NCI-H146 treated with DMSO at 0.1 percent for 48 hours (cell line): Measurements from ENCODE around the gene BRMS1.
"Not testable (repeated sequence)": the region's sequence is repeated elsewhere in the genome, so short reads cannot be mapped to it uniquely, and the experiment has no call there.

ENCODE experiments used
- DNase-seq: peaks from one replicate; lab custom pipeline; 2025; ENCODE audit not compliant: unreplicated experiment; lab: John Stamatoyannopoulos, UW

The BRMS1 gene

GRCh38 chr11:66311965-66312548 is 32.8 kb downstream of the BRMS1 start:
- DNase-seq = peak; percentile 86

DNA sequence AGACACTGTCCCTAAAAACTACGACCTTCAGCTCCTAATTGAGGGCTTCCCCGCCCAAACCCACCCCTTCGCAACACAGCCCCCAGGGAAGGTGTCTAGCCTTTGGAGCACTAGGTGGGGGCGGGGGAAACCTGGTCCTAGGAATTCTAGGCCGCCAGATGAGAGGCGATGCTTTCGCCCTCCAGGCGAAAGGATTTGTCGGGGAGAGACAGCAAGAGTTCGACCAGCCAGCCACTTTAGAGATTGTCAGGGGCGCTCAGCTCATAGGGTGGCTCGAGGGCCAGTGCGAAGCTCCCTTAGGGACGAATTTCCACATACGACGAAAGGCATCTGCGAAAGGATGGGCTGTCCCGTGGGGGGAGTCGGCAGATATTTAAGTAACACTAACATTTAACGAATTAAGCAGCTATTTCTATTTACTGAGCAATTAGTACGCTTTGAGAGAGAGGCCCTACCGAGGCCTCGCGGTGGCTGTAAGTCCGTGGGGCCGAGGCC is 33.4 kb downstream of the BRMS1 start:
- DNase-seq = no peak

GRCh38 chr11:66310803-66311440 is 34.0 kb downstream of the BRMS1 start:
- not testable (repeated sequence) for DNase-seq

DNA sequence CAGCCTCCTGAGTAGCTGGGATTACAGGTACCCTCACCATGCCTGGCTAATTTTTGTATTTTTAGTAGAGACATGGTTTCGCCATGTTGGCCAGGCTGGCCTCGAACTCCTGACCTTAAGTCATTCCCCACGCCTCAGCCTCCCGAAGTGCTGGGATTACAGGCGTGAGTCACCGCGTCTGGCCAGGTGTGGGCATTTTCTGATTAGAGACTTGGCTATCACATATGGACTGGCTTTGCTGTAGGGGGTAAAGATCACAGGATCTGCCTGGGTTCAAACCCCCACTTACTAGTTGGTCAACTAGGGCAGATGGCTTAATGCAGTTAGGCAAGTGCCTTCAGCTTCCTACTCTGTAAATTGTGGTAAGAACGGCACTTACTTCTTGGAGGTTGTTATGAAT is 34.6 kb downstream of the BRMS1 start:
- DNase-seq = no peak

DNA sequence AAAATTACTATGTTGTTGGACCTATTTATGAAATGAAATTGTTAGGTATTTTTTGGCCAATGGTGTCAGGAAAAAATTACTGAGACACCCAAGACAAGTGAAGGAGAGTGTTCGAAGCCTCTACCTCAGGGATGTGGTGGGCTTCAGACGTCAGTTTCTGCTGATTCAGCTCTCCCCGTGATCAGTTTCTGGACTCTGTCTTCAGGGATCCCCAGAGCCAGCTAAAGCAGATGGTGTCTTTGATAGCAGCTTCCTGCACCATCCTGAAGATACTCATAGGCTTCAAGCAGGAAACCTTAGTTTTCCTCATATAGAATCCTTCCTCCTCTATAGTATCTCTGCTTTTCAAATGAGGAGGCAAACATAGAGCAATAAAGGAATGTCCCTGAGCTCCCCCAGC is 35.4 kb downstream of the BRMS1 start:
- no peak for DNase-seq

DNA sequence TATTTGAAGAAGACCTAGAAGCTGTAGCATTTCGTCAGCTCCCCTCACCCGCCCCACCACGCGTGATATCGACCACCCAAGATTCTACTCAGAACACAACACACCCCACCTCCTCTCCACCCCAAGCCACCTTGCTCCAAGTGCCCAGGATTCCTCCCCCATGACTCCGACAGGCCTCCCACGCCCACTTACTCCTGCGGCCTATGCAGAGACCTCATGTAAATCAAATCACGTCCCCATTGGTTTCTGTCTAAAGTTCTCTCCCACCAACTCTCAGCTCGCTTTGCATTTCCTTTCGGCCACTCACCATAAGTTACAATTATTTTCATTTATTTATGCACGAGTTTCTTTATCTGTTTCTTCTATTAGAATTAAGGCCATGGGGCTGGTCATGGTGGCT is 42.2 kb downstream of the BRMS1 start:
- no peak for DNase-seq

DNA sequence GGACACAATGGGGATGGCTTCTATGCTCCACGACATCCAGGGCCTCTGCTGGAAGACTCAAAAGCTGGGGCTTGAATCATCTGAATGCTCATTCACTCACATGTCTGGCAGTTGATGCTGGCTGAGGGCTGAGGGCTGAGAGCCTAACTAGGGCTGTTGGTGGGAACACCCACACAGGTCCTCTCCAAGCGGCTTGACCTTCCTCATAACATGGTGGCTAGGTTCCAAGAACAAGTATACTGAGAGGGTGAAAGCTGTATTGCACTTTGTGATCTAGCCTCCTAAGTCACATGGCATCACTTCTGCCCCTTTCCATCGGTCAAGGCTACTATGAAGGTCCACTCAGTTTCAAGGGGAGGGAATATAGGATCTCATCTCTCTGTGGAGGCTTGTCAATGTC is 45.7 kb downstream of the BRMS1 start:
- DNase-seq = no peak

GRCh38 chr11:66297610-66298009 is 47.3 kb downstream of the BRMS1 start:
- DNase-seq = no peak

DNA sequence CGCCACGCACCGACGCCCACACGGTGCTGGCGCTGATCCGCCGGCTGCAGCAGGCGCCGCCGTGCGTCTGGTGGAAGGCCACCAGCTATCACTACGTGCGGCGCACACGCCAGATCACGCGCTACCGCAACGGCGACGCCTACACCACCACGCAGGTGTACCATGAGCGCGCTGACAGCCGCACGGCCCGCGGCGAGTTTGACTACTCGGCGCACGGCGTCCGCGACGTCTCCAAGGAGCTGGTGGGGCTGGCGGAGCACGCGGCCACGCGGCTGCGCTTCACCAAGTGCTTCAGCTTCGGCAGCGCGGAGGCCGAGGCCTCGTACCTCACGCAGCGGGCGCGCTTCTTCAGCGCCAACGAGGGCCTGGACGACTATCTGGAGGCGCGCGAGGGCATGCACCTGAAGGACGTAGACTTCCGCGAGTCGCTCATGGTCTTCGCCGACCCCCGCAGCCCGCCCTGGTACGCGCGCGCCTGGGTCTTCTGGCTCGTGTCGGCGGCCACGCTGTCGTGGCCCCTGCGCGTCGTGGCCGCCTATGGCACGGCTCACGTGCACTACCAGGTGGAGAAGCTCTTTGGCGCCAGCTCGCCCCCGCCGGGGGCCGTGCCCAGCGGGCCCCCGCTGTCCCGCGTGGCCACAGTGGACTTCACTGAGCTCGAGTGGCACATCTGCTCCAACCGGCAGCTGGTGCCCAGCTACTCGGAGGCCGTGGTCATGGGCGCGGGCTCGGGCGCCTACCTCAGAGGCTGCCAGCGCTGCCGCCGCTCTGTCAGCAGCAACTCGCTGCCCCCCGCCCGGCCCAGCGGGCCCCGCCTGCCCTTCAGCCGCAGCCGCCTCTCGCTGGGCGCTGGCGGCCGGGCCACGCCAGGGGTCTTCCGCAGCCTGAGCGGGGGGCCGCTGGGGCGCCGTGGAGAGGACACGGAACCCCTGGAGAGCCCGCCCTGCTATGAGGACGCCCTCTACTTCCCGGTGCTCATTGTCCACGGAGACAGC is 50.0 kb downstream of the BRMS1 start:
- DNase-seq = no peak

DNA sequence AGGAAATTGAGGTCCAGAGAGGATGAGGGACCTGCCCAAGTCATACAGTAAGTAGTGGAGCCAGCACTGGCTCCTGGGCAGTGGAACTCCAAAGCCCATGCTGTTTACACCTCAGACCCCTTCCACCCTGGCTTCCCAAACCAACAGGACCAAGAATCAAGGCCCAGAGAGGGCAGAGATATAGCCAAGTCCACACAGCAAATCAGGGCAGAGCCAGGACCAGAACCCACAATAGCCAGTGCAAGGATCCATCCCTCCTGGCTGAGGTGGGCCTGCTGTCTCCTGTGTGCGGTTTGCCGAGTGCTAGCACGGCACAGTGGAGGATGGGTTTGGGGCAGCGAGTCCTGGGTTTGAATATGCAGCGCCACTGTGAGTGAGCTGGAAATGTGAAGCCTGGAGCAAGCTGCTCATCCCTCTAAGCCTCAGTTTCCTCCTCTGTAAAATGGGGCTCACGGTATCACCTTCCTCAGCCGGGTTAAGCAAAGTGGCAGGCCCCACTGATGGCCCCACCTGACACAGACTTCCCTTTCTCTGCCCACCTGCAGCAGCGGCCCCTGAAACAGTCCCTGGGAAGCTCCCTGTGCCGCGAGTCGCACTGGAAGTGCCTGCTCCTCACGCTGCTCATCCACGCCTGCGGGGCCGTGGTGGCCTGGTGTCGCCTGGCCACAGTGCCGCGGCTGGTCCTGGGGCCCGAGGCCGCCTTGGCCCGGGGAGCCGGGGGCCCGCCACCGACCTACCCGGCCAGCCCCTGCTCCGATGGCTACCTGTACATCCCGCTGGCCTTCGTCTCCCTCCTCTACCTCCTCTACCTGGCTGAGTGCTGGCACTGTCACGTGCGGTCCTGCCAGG is 50.9 kb downstream of the BRMS1 start:
- no peak for DNase-seq

GRCh38 chr11:66293352-66293751 is 51.6 kb downstream of the BRMS1 start:
- no peak for DNase-seq

- DNase-seq = no peak
Observed at GRCh38 chr11:66292543-66293332, 52.2 kb downstream of the BRMS1 start.

- no peak for DNase-seq
Observed at GRCh38 chr11:66291706-66292542, 53.0 kb downstream of the BRMS1 start, which contains the start of gene TMEM151A. Gene TMEM151A, plus strand, starts transcription at chr11:66291894. Its CDS starts 120 bp downstream, at chr11:66292014.

DNA sequence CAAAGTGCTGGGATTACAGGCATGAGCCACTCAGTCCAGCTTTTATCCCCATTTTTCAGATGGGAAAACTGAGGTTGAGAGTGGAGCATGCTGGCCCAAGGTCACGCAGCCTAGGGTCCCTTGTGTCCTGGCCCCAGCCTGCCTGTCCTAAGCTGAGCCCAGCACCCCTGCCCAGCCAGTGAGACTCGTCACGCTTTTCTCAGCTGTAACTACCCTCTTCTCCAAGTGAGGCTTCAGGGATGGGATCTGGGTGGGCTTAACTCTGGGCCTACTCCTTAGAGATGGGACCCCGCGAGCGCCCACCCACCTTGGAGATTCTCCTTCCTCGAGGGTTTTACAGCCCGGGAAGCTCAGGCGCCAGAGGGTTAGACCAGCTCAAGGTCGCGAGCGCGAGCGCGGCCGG is 53.6 kb downstream of the BRMS1 start:
- no peak for DNase-seq

DNA sequence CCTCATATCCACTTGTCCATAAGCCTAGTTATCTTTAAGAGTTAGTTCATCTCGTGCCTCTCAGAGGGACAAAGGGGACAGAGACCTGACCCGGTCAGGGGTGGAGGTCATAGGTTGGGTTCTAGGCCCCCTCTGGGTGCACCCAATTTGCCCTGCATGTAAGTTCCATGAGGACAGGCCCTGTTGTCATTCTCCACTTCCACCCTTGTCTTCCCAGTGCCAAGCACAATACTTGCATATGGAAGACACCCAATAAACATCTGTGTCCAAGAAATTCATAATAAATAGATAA is 54.6 kb downstream of the BRMS1 start:
- DNase-seq = no peak

DNA sequence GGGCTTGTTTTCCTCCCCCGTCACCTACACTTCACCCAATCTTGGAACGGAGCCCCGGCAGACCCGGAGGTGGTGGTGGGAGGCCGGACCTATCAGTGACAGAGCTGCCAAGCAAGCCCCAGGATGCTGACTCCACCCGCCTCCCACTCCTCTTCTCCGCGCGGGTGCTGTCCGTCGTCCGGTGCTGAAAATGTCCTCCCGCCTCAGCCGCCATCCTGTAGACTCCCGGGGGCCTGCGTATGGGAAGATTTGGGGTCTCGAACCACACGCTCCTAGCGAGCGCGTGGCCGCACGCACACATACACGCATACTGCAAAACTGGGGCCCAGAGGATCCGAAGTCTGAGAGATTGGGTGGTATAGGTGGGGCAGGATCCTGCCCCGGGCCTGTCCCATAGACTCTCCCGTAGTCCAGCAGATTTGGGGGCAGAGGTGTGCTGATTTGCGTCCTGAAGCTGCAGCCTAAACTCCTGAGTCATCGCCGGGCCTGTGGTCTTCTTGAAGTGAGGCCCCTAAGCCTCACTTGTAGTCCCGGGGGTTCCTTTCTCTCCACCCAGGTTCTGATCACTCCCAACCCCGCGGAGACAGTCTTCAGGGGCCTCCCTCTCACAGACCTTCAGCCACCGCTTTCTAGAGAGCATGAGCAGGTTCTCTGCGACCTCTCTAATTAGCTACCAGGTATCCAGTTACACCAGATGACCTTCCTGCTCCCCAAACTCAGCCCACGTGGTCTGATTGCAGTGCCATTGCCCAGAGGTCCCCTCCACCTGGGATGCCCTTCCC is 55.2 kb downstream of the BRMS1 start:
- no peak for DNase-seq

DNA sequence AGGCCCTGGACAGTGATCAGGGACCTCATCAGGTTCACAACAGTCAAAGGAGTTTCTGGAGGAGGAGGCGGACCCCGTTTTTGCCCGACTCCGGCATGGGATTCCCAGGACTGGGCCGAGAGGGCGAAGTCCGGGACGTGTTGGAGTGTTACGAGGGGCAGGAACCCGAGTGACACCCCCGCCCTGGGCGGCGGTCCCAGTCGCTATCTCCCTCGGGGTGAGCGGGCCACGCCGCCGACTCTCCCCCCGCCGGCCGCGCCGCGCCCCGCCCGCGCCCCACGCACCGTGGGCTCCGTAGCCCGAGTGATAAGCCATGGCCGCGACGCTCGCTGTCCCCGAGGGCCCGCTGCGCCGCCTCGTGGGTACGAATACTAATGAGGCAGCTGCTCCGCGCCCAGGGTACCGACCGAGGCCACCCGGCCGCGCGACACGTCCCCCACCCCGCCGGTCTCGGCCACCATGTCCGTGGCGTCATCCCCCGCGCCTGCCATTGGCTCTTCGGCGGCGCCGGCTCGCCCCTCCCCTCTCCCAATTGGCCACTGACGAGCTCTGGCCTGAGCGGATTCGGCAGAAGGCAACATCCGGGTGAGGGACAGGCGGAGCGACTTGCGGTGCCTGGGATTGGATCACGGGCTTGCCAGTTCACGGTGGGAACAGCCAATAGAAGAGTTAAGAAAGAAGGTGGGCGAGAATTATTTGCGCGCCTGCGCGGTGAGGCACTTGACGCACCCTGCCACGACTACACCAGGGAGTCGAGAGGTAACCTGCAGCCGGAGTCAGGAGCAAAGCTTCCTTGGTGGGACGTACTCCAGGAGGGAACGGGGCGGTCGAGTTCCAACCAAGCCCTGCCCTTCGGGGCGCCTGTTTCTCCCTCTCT is 56.0 kb downstream of the BRMS1 start, which contains the start of gene YIF1A:
Gene YIF1A (minus strand): TSS at position 473 of the 877 bp plus-strand sequence. CDS start 158 bp downstream, at position 315.
- peak; percentile 97 for DNase-seq
